OCI-LY7 (cell line): ENCODE data around the gene CDRT4.

Experiments used
- CTCF ChIP-seq: fragments of 200-600 bp; sonication (generic); conservative IDR thresholded peaks from 2 replicates; pipeline ENCODE4 v1.5.1; 2014; ENCODE audit warnings: mild to moderate bottlenecking, antibody characterized with exemption, low read length, moderate library complexity, mixed read lengths
- EZH2phosphoT487 ChIP-seq: fragments of 200-600 bp; sonication (generic); IDR thresholded peaks from 2 replicates; pipeline ENCODE4 v1.6.1; 2018; ENCODE audit warnings: low read depth, borderline replicate concordance, mild to moderate bottlenecking, mixed run types, antibody characterized with exemption, low read length, moderate library complexity, mixed read lengths

DNA sequence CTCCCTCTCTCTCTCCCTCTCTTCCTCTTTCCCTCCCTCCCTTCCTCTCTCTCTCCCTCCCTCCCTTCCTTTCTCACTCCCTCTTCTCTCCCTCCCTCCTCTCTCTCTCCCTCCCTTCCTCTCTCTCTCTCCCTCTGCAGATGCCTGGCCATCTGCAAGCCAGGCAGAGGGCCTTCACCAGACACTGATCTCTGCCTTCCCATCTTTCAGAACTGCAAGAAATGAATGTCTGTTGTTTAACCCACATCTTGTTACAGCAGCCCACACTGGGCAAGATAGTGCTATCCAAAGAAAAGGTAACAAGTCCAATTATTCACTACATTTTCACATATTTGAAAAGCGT, 26.2 kb upstream of the CDRT4 start:
- TF ChIP-seq CTCF = no peak
- TF ChIP-seq EZH2phosphoT487 = no peak
